K562 (cell line): Measurements from ENCODE around the gene RIT1. TPM values are rescaled to one million over a fixed set of nuclear protein-coding genes. Genes with fewer than 3 reads are reported as not detected.

Source experiments
- BCL6 ChIP-seq: fragments of 250-450 bp; sonication (Bioruptor Pico); IDR thresholded peaks from 2 replicates; pipeline ENCODE4 v1.4.0; 2020
- BMI1 ChIP-seq: fragments of 150-350 bp; IDR thresholded peaks from 2 replicates; pipeline ENCODE4 v1.6.1; 2014; ENCODE audit warnings: low read length
- FOXM1 ChIP-seq, 2 experiments: fragments of 450-650 bp in 1 of 2; sonication (generic) in 1 of 2; formaldehyde crosslinking in 1 of 2; IDR thresholded peaks; 2 replicates each; pipeline versions ENCODE4 v1.6.1 to v1.9.0; 2017 to 2022; ENCODE audit warnings: low read depth in 2 of 2, mild to moderate bottlenecking in 2 of 2, missing genetic modification reagents in 1 of 2, moderate library complexity in 1 of 2
- FUS ChIP-seq: fragments of 200-400 bp; formaldehyde crosslinking; optimal IDR thresholded peaks from 2 replicates; pipeline ENCODE3; 2017; ENCODE audit warnings: low read depth, low read length
- HDAC8 ChIP-seq: fragments of 450-650 bp; IDR thresholded peaks from 2 replicates; pipeline ENCODE4 v1.6.1; 2016; ENCODE audit warnings: mild to moderate bottlenecking, missing genetic modification characterization, moderate library complexity, missing compliant biosample characterization
- KAT2B ChIP-seq: IDR thresholded peaks from one replicate; pipeline ENCODE4 v1.6.1; 2012; ENCODE audit warnings: low read depth, mild to moderate bottlenecking, control low read depth, inconsistent platforms, low read length, moderate library complexity
- MAFG ChIP-seq: fragments of 450-650 bp; conservative IDR thresholded peaks from 2 replicates; pipeline ENCODE4 v1.6.1; 2016; ENCODE audit warnings: missing genetic modification characterization, missing compliant biosample characterization
- MCM5 ChIP-seq: fragments of 450-650 bp; IDR thresholded peaks from 2 replicates; pipeline ENCODE4 v1.6.1; 2016; ENCODE audit warnings: low read depth
- MTF1 ChIP-seq: fragments of 250-450 bp; sonication (Bioruptor Pico); IDR thresholded peaks from 2 replicates; pipeline ENCODE4 v1.9.0; 2021; ENCODE audit warnings: moderate library complexity, mild to moderate bottlenecking, inconsistent platforms, borderline replicate concordance
- NEUROD1 ChIP-seq: fragments of 150-350 bp; IDR thresholded peaks from 2 replicates; pipeline ENCODE4 v1.6.1; 2014; ENCODE audit warnings: borderline replicate concordance, low read length, low read depth; ENCODE audit not compliant: partially characterized antibody
- NFIC ChIP-seq: fragments of 450-650 bp; IDR thresholded peaks from 2 replicates; pipeline ENCODE4 v1.6.1; 2017; ENCODE audit warnings: mild to moderate bottlenecking, inconsistent platforms
- NFXL1 ChIP-seq: fragments of 450-650 bp; formaldehyde crosslinking; IDR thresholded peaks from 2 replicates; pipeline ENCODE4 v1.4.0; 2021; ENCODE audit warnings: mild to moderate bottlenecking
- NR1H2 ChIP-seq: sonication (generic); formaldehyde crosslinking; IDR thresholded peaks from 2 replicates; pipeline ENCODE4 v1.4.0; 2020; ENCODE audit warnings: mild to moderate bottlenecking, missing genetic modification reagents
- POLR3G ChIP-seq: IDR thresholded peaks from 2 replicates; pipeline ENCODE4 v1.6.1; 2011; ENCODE audit not compliant: insufficient read length, insufficient replicate concordance; ENCODE audit errors: extremely low read depth
- TRIM28 ChIP-seq: fragments of 450-650 bp; IDR thresholded peaks from 2 replicates; pipeline ENCODE4 v1.6.1; 2017
- U2AF2 ChIP-seq: fragments of 200-400 bp; formaldehyde crosslinking; optimal IDR thresholded peaks from 2 replicates; pipeline ENCODE3; 2017; ENCODE audit warnings: low read depth, mild to moderate bottlenecking, low read length
- ZNF146 ChIP-seq: IDR thresholded peaks from one replicate; pipeline ENCODE4 v1.6.1; 2018; ENCODE audit warnings: missing compliant biosample characterization; ENCODE audit not compliant: unreplicated experiment
- ZNF584 ChIP-seq: fragments of 200-800 bp; sonication (Bioruptor generic); IDR thresholded peaks from 2 replicates; pipeline ENCODE4 v1.6.1; 2016; ENCODE audit warnings: low read depth, mild to moderate bottlenecking, missing genetic modification characterization, missing compliant biosample characterization
- polyA plus RNA-seq, 8 experiments: library from polyadenylated mRNA; depleted of rRNA in 4 of 8; stranded (reverse) in 5 of 8; unstranded in 3 of 8; fragments of >200 nt; fragmentation: Nextera tagmentation in 2 of 8; fragmentation: Illumina TruSeq in 1 of 8; extraction: Ambion mirVana in 2 of 8; extraction: Trizol in 1 of 8; gene quantifications; 2 replicates each; pipeline versions ENCODE4 v1.2.1 to v1.2.3, GENCODE V29; 2011 to 2014; ENCODE audit warnings: inconsistent platforms in 1 of 8, missing spikeins in 1 of 8
- total RNA-seq, 7 experiments: library from RNA; depleted of rRNA in 6 of 7; stranded (reverse); fragments of >200 nt in 6 of 7; fragmentation: Illumina TruSeq in 2 of 7; extraction: Trizol in 2 of 7; gene quantifications; 2 replicates each; pipeline versions ENCODE4 v1.2.1 to v1.2.3, GENCODE V29; 2011 to 2021; ENCODE audit warnings: low replicate concordance in 1 of 7
- TF ChIP-seq, protein P1 (sequence below): sonication (generic); formaldehyde crosslinking; IDR thresholded peaks from 2 replicates; pipeline ENCODE4 v1.8.0; 2022; ENCODE audit warnings: mild to moderate bottlenecking, missing genetic modification reagents
- TF ChIP-seq, protein P2 (sequence below): fragments of 200-400 bp; formaldehyde crosslinking; IDR thresholded peaks from 2 replicates; pipeline ENCODE4 v1.6.1; 2017; ENCODE audit warnings: mild to moderate bottlenecking, low read depth, low read length, moderate library complexity
- TF ChIP-seq, protein P3 (sequence below): fragments of 200-800 bp; sonication (Bioruptor generic); IDR thresholded peaks from 2 replicates; pipeline ENCODE4 v1.6.1; 2017; ENCODE audit warnings: missing genetic modification characterization, missing compliant biosample characterization
- TF ChIP-seq, protein P4 (sequence below): sonication (generic); formaldehyde crosslinking; IDR thresholded peaks from 2 replicates; pipeline ENCODE4 v1.9.0; 2022; ENCODE audit warnings: mild to moderate bottlenecking, missing genetic modification reagents

The RIT1 gene
- total and polyA plus RNA-seq, 9 of the 15 experiments (the other 6 are each of a cell fraction or from before 2014, with no cell fraction given): 13.5 to 57.6 (median 22.9) TPM

DNA sequence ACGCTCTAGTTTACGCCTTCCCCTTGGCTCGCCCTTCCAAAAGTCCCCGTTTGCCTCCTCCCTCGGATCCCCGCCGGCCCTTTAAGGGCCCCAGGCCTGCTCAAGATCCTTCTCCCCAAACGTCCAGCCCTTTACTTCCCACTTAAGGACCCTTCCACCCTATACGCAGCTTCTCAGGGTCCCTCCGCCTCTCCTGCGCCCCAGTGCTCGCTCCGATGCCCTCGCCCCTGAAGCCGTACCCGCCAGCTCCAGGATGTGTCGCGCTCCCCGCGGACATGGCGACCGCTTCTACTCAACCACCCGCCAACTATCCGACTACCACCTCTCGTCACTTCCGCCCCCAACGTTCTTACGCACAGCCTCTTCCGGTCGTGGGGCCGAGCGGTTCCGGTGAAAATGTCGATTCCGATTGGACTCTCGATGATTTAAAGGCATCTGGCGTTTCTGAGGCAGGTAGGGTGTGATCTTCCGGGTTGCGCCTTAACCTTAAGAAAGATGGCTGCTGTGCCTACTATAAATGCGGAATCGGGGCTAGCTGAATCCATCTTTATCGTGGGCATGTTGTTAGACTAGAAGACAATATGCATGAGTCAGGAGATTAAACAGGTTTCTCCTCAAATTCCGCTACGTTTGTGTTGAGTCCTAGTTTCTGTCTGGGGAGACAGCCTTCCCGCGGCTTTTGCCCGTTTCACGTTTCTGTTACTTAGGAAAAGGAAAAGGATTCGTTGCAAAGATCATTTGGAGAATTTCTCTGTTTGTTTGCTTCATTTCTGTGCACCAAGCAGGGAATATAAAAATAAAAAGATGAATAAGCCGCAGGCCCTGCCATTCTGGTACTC lies 23.2 kb upstream of the RIT1 start, which contains the start of gene KHDC4 (continued):
- peak; percentile 71 for TF ChIP-seq NFIC
- peak; percentile 77 for TF ChIP-seq MAFG (tag)
- TF ChIP-seq ZNF584: no peak
- no peak for TF ChIP-seq BMI1
- no peak for TF ChIP-seq ZNF146
- no peak for TF ChIP-seq U2AF2
- TF ChIP-seq, protein P1, sequence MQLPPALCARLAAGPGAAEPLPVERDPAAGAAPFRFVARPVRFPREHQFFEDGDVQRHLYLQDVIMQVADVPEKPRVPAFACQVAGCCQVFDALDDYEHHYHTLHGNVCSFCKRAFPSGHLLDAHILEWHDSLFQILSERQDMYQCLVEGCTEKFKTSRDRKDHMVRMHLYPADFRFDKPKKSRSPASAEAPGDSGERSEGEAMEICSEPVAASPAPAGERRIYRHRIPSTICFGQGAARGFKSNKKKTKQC: peak; percentile 50; the same call in 1 of the 2 replicates
- TF ChIP-seq MCM5: no peak
- no peak for TF ChIP-seq POLR3G
- no peak for TF ChIP-seq FUS
- TF ChIP-seq FOXM1 (IDR thresholded peaks at IDR 0.05; ENCODE audit: low read depth): no peak
- 0 out of 2 replicates have a peak, but pooled peaks have one; percentile 60 for TF ChIP-seq FOXM1 (CRISPR knock-in tag; IDR thresholded peaks at IDR 0.05; ENCODE audit: low read depth)
- TF ChIP-seq NEUROD1: peak; percentile 40
- TF ChIP-seq TRIM28: no peak
- no peak for TF ChIP-seq BCL6
- no peak for TF ChIP-seq KAT2B
- TF ChIP-seq, protein P2, sequence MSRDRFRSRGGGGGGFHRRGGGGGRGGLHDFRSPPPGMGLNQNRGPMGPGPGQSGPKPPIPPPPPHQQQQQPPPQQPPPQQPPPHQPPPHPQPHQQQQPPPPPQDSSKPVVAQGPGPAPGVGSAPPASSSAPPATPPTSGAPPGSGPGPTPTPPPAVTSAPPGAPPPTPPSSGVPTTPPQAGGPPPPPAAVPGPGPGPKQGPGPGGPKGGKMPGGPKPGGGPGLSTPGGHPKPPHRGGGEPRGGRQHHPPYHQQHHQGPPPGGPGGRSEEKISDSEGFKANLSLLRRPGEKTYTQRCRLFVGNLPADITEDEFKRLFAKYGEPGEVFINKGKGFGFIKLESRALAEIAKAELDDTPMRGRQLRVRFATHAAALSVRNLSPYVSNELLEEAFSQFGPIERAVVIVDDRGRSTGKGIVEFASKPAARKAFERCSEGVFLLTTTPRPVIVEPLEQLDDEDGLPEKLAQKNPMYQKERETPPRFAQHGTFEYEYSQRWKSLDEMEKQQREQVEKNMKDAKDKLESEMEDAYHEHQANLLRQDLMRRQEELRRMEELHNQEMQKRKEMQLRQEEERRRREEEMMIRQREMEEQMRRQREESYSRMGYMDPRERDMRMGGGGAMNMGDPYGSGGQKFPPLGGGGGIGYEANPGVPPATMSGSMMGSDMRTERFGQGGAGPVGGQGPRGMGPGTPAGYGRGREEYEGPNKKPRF: no peak
- TF ChIP-seq NFXL1 (CRISPR knock-in tag): no peak
- TF ChIP-seq, protein P3, sequence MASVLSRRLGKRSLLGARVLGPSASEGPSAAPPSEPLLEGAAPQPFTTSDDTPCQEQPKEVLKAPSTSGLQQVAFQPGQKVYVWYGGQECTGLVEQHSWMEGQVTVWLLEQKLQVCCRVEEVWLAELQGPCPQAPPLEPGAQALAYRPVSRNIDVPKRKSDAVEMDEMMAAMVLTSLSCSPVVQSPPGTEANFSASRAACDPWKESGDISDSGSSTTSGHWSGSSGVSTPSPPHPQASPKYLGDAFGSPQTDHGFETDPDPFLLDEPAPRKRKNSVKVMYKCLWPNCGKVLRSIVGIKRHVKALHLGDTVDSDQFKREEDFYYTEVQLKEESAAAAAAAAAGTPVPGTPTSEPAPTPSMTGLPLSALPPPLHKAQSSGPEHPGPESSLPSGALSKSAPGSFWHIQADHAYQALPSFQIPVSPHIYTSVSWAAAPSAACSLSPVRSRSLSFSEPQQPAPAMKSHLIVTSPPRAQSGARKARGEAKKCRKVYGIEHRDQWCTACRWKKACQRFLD (CRISPR knock-in tag): peak; percentile 89
- no peak for TF ChIP-seq NR1H2 (CRISPR knock-in tag)
- TF ChIP-seq MTF1 (CRISPR knock-in tag): no peak
- TF ChIP-seq HDAC8 (tag): no peak
- TF ChIP-seq, protein P4, sequence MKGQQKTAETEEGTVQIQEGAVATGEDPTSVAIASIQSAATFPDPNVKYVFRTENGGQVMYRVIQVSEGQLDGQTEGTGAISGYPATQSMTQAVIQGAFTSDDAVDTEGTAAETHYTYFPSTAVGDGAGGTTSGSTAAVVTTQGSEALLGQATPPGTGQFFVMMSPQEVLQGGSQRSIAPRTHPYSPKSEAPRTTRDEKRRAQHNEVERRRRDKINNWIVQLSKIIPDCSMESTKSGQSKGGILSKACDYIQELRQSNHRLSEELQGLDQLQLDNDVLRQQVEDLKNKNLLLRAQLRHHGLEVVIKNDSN (CRISPR knock-in tag): no peak; the same call in 1 of the 2 replicates
